ENCODE data around the gene PPP4R3A.
"Not testable (repeated sequence)": the region's sequence is repeated elsewhere in the genome, so short reads cannot be mapped to it uniquely, and the experiment has no call there.

PPP4R3A gene

GRCh38 chr14:91510171-91511042 lies at the start of gene PPP4R3A:
Gene PPP4R3A (minus strand): TSS chr14:91510310. CDS start chr14:91509647, 663 bp downstream.
- peak; percentile 92 for DNase-seq

- DNase-seq, result no peak
These were observed 45.4 kb upstream of the PPP4R3A start for GRCh38 chr14:91555531-91555930.

GRCh38 chr14:91554535-91555332 lies 44.6 kb upstream of the PPP4R3A start:
- DNase-seq, result no peak

- DNase-seq, result no peak
These were observed 38.0 kb upstream of the PPP4R3A start for GRCh38 chr14:91548108-91548507.

GRCh38 chr14:91545946-91546716 lies 36.0 kb upstream of the PPP4R3A start:
- DNase-seq, result no peak

GRCh38 chr14:91545204-91545603 lies 35.1 kb upstream of the PPP4R3A start:
- no peak for DNase-seq

GRCh38 chr14:91536327-91536726 lies 26.2 kb upstream of the PPP4R3A start:
- DNase-seq, result no peak

- DNase-seq, result not testable (repeated sequence)
These were observed 23.9 kb upstream of the PPP4R3A start for GRCh38 chr14:91534059-91534458.

GRCh38 chr14:91533623-91534022 lies 23.5 kb upstream of the PPP4R3A start:
- DNase-seq, result no peak

GRCh38 chr14:91523972-91524371 lies 13.9 kb upstream of the PPP4R3A start:
- no peak for DNase-seq

GRCh38 chr14:91521061-91521640 lies 11.0 kb upstream of the PPP4R3A start:
- no peak for DNase-seq

GRCh38 chr14:91520138-91520537 lies 10.0 kb upstream of the PPP4R3A start:
- DNase-seq, result no peak

- no peak for DNase-seq
These were observed 9.3 kb upstream of the PPP4R3A start for GRCh38 chr14:91519239-91520036.

- no peak for DNase-seq
These were observed 6.7 kb upstream of the PPP4R3A start for GRCh38 chr14:91516663-91517388.

GRCh38 chr14:91515979-91516378 lies 5.9 kb upstream of the PPP4R3A start:
- DNase-seq, result no peak

GRCh38 chr14:91511043-91511383 lies 903 bp upstream of the PPP4R3A start:
- no peak for DNase-seq

GRCh38 chr14:91509878-91510170 lies 286 bp downstream of the PPP4R3A start:
- DNase-seq, result no peak

- DNase-seq, result peak; percentile 29 to 39
These were observed 830 bp downstream of the PPP4R3A start for GRCh38 chr14:91509083-91509877.

- DNase-seq, result no peak
These were observed 2.0 kb downstream of the PPP4R3A start for GRCh38 chr14:91508105-91508504.

- no peak for DNase-seq
These were observed 3.9 kb downstream of the PPP4R3A start for GRCh38 chr14:91506226-91506625.

All from activated CD4-positive, alpha-beta T cell treated with anti-CD3 and anti-CD28 coated beads for 4 hours (primary cell).